HUES48 (cell line): Measurements from ENCODE around the gene PDE6A.

Experiments
- H3K27ac ChIP-seq: one replicate; pipeline ENCODE4 v1.7.0; 2013; ENCODE audit warnings: low read depth, low read length, inconsistent platforms
- H3K27me3 ChIP-seq: 2 replicates; pipeline ENCODE4 v1.6.1; 2013; ENCODE audit warnings: mild to moderate bottlenecking, low read length; ENCODE audit not compliant: control insufficient read depth, insufficient read depth
- H3K36me3 ChIP-seq: 2 replicates; pipeline ENCODE4 v1.6.1; 2013; ENCODE audit warnings: low read length; ENCODE audit not compliant: control insufficient read depth, insufficient read depth
- H3K4me1 ChIP-seq: 2 replicates; pipeline ENCODE4 v1.6.1; 2013; ENCODE audit warnings: mild to moderate bottlenecking, low read length; ENCODE audit not compliant: control insufficient read depth, insufficient read depth
- H3K4me3 ChIP-seq: 2 replicates; pipeline ENCODE4 v1.5.1; 2013; ENCODE audit warnings: mild to moderate bottlenecking, low read depth, low read length
- H3K9ac ChIP-seq: 2 replicates; pipeline ENCODE4 v1.6.1; 2013; ENCODE audit warnings: mild to moderate bottlenecking, low read depth, low read length, moderate library complexity
- H3K9me3 ChIP-seq: 2 replicates; pipeline ENCODE4 v1.6.1; 2013; ENCODE audit warnings: low read length; ENCODE audit not compliant: control insufficient read depth, insufficient read depth

PDE6A gene

GRCh38 chr5:149924486-149924885, 20.1 kb downstream of the PDE6A start:
- Histone ChIP-seq H3K9me3 (no peaks in the 10 kb centered on the region), H3K36me3 (no peaks in the 10 kb centered on the region), H3K27ac (no peak overlapping the region), H3K9ac (no peak overlapping the region), H3K4me1 (no peaks in the 10 kb centered on the region), H3K27me3 (no peaks in the 10 kb centered on the region), H3K4me3 (no peak overlapping the region)

DNA sequence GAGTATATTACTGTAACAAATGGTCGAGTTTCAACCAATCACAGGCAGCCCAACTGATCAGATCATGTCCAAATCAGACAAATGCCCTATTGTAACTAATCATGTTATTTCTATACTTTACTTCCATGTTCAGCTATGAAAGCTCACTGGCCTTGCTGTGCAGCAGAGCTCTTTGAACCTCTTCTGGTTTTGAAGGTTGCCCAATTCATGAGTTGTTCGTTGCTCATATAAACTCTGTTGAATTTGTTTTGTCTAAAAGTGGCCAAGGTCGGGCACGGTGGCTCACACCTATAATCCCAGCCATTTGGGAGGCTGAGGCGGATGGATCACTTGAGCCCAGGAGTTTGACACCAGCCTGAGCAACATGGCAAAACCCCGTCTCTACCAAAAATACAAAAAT, 21.6 kb downstream of the PDE6A start:
- Histone ChIP-seq H3K4me1 (no peaks in the 10 kb centered on the region), H3K36me3 (no peaks in the 10 kb centered on the region), H3K9ac (no peak overlapping the region), H3K27ac (no peak overlapping the region), H3K9me3 (no peaks in the 10 kb centered on the region), H3K27me3 (no peaks in the 10 kb centered on the region), H3K4me3 (no peak overlapping the region)

DNA sequence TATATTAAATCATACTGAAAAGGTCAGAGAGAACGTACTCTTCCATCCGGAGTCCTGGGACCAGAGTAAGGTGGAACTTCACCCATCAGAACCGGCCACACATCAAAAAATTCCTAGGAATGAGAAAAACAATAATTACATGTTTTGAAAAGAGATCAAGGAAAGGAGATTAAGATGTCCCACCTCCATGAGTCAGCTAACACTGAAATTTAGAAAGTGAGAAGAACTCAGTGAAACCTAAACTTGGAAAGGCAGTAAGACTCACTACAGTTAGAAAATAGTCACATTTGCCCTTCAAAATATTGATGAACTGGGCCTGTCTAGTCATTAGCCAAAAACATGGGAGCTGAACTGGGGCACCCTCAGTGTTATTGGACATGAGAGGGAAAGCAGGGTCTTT, 23.0 kb downstream of the PDE6A start:
- Histone ChIP-seq H3K27ac (no peak overlapping the region), H3K4me1 (no peaks in the 10 kb centered on the region), H3K4me3 (no peak overlapping the region), H3K9me3 (no peaks in the 10 kb centered on the region), H3K27me3 (no peaks in the 10 kb centered on the region), H3K36me3 (no peaks in the 10 kb centered on the region), H3K9ac (no peak overlapping the region)

DNA sequence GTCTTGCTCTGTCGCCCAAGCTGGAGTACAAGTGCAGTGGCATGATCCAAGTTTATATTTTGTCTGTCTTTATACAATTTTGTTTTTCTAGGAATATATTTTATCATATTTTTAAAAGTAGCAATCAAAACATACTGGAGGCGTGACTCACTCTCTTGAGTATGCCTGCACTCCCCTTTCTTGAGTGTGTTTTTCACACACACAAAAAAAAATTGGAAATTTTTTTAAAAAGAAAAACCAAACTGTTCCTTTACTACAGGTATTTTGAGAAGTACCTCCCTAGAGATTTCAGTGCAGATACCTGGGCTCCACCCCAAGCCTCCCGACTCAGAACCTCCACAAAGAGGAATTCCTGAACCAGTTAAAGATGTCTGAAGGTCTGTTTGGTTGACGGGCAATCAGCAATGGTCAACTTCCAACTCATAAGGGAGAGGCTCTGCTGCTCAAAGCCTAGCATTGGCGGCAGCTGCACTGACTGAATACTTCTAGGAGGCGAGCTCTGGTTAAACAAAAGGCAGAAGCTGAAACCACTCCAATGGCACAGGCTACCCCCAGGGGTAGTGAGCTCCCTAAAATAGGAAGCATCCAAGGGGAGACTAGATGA, 27.4 kb downstream of the PDE6A start:
- Histone ChIP-seq H3K27ac (no peak overlapping the region), H3K4me1 (no peaks in the 10 kb centered on the region; the same call in 1 of the 2 replicates), H3K9me3 (no peaks in the 10 kb centered on the region), H3K4me3 (no peak overlapping the region), H3K36me3 (no peaks in the 10 kb centered on the region), H3K9ac (no peak overlapping the region), H3K27me3 (no peaks in the 10 kb centered on the region)

DNA sequence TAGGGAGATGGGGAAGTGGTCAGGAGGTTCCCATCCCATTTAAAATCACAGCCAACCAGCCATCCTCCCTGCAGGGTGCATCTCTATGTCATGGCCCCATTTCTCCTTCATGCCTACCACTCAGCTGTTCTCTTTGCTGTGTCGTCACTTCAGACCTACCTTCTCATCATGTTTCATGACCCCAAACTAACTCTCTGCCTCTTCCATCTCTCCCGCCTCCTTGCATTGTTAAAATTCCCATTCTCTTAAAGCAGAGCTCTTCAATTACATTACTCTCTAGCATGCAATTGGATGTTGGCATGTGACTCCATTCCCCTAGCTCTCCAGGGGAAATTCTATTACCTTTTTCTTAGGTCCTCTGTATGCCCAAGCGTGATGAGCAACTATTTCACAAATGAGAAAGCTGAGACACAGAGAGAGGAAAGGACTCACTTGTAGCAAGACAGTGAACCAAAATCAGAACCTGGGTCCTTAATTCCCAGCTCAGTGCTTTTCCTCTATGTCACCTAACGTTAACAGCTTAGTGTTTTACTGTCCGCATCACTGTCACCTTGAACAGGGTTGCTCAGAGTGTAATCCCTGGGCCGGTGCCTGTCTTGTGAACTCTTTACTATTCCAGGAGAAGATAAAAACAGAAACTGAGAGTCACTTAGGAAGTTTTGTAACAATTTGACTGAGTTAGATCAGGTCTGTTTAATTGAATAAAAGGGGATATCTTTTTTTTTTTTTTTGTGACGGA, 28.1 kb downstream of the PDE6A start:
- no peaks in the 10 kb centered on the region for H3K9me3 ChIP-seq
- H3K27me3 ChIP-seq, result no peaks in the 10 kb centered on the region
- H3K4me1 ChIP-seq, result no peaks in the 10 kb centered on the region; the same call in 1 of the 2 replicates
- H3K4me3 ChIP-seq, result no peak overlapping the region
- H3K27ac ChIP-seq, result no peak overlapping the region
- no peak overlapping the region for H3K9ac ChIP-seq
- H3K36me3 ChIP-seq, result no peaks in the 10 kb centered on the region

GRCh38 chr5:149915392-149916260, 29.0 kb downstream of the PDE6A start:
- H3K4me1 ChIP-seq, result no peaks in the 10 kb centered on the region; the same call in 1 of the 2 replicates
- no peaks in the 10 kb centered on the region for H3K9me3 ChIP-seq
- H3K9ac ChIP-seq, result no peak overlapping the region
- H3K4me3 ChIP-seq, result no peak overlapping the region
- no peaks in the 10 kb centered on the region for H3K36me3 ChIP-seq
- no peak overlapping the region for H3K27ac ChIP-seq
- H3K27me3 ChIP-seq, result no peaks in the 10 kb centered on the region

- no peaks in the 10 kb centered on the region; the same call in 1 of the 2 replicates for H3K4me1 ChIP-seq
- no peaks in the 10 kb centered on the region for H3K27me3 ChIP-seq
- no peak overlapping the region for H3K4me3 ChIP-seq
- H3K36me3 ChIP-seq, result no peaks in the 10 kb centered on the region
- no peak overlapping the region for H3K9ac ChIP-seq
- H3K27ac ChIP-seq, result no peak overlapping the region
- H3K9me3 ChIP-seq, result no peaks in the 10 kb centered on the region
These were observed 30.9 kb downstream of the PDE6A start for GRCh38 chr5:149913436-149914419.

- Histone ChIP-seq H3K9me3 (no peaks in the 10 kb centered on the region), H3K36me3 (no peaks in the 10 kb centered on the region), H3K4me1 (no peaks in the 10 kb centered on the region; the same call in 1 of the 2 replicates), H3K27me3 (no peaks in the 10 kb centered on the region), H3K9ac (no peak overlapping the region), H3K4me3 (no peak overlapping the region), H3K27ac (no peak overlapping the region)
These were observed 32.2 kb downstream of the PDE6A start for GRCh38 chr5:149912226-149912871.

GRCh38 chr5:149911031-149911430, 33.6 kb downstream of the PDE6A start:
- no peak overlapping the region for H3K9ac ChIP-seq
- no peaks in the 10 kb centered on the region for H3K27me3 ChIP-seq
- no peaks in the 10 kb centered on the region for H3K9me3 ChIP-seq
- H3K36me3 ChIP-seq, result no peaks in the 10 kb centered on the region
- H3K4me1 ChIP-seq, result no peaks in the 10 kb centered on the region; the same call in 1 of the 2 replicates
- H3K27ac ChIP-seq, result no peak overlapping the region
- no peak overlapping the region for H3K4me3 ChIP-seq

- H3K4me3 ChIP-seq, result no peak overlapping the region
- no peak overlapping the region for H3K9ac ChIP-seq
- H3K27me3 ChIP-seq, result no peaks in the 10 kb centered on the region
- H3K9me3 ChIP-seq, result no peaks in the 10 kb centered on the region
- H3K4me1 ChIP-seq, result no peaks in the 10 kb centered on the region
- no peak overlapping the region for H3K27ac ChIP-seq
- no peaks in the 10 kb centered on the region for H3K36me3 ChIP-seq
These were observed 36.8 kb downstream of the PDE6A start for GRCh38 chr5:149907828-149908227.
